Activated CD4-positive, alpha-beta T cell treated with anti-CD3 and anti-CD28 coated beads, Interleukin-2, Interleukin-4, amounts not matched to agents 100 ng/mL and 50 ng/mL, durations not matched to agents 16 hours and 8 hours (primary cell): ENCODE results near the gene DOK5.

Experiments
- DNase-seq: peaks from one replicate; pipeline ENCODE4 v3.0.0-alpha.2; 2020; ENCODE audit warnings: low spot score

DOK5 gene

GRCh38 chr20:54618412-54618811, 143.0 kb downstream of the DOK5 start:
- no peak for DNase-seq

DNA sequence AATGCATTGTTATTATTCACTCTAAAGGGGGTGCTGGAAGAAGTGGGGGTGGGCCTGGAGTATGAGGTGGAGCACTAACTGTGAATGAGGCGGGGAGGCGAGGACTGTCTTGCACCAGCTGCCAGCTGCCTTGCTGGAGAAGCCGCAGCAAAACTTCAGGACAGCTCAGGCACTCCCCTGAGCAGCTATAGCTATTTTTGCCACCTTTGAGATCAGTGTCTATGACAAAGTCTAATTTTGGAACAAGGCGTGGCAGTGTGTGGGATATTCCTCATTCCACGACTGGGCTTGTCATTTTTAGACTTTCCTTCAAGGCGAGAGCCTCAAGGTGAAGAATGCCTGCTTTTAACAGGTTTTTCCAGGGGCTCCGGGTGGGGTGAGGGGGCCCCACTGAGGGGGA, 143.8 kb downstream of the DOK5 start:
- no peak for DNase-seq

- DNase-seq = no peak
These were observed 144.3 kb downstream of the DOK5 start for GRCh38 chr20:54619682-54620081.

DNA sequence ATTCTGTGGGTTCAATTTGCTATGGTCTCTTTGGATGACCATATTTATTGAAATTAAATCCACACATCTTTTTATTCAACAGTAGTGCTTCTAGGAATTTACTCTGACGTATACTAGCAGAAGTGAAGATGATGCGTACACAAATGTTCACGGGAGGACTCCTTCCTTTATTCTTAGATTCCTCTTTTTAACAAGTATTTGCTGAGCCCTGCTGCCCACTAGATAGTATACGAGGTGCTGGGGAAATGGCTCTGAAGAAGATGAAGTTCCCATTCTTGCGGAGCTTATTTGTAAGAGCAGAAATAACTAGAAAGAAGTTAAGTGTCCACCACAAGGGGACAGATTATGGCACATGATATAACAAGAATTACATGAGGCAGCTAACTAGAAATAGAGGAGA, 145.2 kb downstream of the DOK5 start:
- no peak for DNase-seq

DNA sequence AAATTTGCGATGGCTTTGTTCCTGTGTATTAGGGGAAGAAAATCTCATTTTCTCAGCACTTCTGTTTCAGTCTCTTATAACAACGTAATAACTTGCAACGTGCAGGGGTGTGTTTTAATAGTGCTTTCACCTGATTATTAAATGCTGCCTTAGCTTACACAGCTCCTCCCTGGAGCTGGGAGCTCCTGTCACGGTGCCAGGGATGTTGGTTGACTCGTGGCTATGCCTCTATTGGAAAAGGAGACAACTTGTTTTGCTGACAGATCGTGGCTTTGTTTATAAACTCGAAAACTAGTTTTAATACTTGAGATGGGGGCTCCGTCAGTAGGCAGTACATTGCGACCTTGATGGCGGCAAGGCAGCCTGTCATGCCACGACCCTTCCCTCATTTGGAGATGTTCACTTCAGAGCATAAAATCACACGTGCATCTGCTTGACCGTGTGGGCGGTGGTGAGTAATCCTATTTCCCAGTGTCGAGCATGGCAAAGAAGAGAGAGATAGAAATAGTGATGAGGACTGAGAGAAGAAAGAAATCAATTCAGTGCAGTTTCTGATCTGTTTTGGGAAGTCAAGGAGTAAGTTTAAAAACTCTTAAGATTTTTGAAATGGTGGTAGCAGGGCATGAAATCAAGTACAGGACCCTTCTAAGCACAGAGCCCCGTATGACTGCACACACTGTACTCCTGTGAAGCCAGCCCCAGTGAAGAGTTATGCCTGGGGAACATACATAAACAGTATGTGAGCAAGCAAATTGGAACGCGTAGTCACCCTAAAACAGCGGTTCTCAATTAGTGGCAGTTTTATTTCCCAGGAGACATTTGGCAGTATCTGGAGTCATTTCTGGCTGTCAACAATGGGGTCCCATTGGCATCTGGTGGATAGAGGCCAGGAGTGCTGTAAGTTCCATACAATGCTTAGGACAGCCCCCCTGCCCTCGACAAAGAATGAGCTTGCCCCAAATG, 147.2 kb downstream of the DOK5 start:
- no peak for DNase-seq

DNA sequence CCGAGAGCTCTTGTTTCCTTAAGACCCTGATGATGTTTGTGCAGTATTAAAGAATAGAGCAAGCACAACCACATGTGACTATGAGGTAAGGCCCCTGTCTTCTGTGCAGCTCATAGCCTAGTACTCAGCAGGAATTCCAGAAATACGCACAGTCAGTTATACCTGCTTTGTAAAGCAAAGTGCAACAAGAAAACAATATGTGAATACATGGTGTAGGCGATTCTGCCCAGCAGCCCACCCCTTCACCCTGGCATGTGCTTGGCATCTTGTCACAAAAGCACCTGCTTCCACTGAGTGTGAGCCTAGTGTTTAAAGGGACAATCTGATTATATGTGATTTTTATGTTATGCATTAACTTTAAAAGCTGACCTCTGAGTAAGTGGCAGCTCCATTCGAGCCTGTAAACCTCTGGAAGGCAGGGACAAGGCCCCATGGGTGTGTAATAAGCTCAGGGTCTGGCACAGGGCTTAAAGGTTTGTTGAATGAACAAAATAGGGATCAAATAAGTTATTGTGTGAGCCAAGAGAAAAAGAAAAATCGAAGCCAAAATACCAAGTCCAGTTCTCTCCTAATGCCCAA, 148.7 kb downstream of the DOK5 start:
- no peak for DNase-seq

GRCh38 chr20:54624706-54625390, 149.5 kb downstream of the DOK5 start:
- DNase-seq = no peak

DNA sequence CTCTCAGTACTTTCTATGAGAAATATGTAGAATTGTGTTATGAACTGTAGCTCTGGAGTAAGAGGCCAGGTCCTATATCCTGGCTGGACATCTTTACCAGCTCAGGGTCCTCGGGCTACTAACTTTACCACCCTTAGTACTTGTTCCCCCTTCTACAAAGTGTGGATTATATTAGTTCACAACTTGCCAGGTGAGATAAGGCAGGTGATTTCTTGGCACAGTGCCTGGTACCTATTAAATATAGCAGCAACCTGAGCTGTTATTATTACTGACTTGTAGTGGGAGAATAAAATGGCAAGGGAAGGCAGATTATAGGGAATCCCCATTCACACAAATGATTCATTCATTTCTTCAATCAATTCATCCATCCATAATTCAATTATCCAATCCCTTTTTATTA, 150.1 kb downstream of the DOK5 start:
- DNase-seq = no peak

GRCh38 chr20:54626126-54626525, 150.7 kb downstream of the DOK5 start:
- no peak for DNase-seq

GRCh38 chr20:54629632-54630031, 154.2 kb downstream of the DOK5 start:
- DNase-seq = no peak

DNA sequence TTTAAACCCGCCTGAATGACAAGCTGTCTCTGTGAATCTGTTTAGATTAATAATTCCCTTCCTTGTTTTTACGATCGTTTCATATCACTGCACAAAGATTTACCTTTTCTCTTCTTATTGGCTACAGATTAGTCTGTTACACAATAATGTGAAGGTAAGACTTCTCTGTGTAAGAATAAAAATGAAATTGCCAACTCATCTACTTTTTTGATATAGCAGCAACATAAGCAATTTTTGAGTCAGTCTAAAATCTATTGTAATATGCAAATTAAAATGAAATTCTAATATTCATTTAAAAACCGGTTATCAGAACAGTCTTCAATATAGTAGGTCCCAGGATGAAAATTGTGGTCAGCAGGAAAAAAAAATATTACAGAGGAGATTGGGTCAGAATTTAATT, 155.2 kb downstream of the DOK5 start:
- no peak for DNase-seq

- no peak for DNase-seq
These were observed 155.7 kb downstream of the DOK5 start for GRCh38 chr20:54631059-54631458.

DNA sequence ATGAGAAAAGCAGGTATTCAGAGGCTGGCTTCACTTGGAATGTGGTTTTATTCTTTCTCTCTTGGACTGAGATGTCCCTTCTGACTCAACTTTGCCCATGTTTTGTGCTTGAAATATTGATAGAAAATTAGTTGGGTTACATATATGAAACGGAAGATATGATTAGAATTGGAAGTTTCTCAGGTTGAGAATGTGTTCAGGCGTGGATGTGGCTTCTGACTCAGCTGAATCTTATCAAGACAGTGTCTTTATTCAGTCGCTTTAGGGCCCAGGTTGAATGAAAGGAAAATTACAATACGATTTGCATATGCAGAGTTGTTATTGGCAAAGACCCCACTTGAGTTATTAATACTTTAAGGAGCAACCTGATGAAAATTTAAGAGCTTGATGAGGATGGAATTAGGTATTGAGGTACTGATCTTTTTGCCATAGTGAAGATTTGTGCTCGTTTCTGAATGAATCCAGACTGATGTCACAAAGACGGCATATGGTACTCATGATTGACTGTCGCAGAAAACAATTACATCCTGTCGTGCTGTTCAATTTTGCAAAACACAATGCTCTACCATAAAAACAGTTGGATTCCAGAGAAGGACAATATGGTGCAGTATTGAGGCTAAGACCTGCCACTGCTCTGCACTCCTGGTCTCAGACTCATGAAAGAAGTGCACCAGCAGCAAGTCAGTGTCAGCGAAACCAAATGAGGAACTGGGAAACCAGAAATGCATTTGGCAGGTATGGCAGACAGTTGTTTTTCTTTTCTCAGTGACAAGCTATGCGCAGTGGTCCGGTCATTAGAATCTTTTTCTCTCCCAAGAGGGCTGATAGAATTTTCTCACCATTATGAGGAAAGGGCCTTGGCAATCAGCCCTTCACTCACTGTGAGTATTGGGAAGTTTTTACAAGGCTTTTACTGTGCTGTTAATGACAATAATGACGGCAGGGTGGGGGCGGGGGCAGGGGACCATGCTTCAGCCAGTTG, 158.3 kb downstream of the DOK5 start:
- no peak for DNase-seq

GRCh38 chr20:54636575-54636974, 161.2 kb downstream of the DOK5 start:
- no peak for DNase-seq

DNA sequence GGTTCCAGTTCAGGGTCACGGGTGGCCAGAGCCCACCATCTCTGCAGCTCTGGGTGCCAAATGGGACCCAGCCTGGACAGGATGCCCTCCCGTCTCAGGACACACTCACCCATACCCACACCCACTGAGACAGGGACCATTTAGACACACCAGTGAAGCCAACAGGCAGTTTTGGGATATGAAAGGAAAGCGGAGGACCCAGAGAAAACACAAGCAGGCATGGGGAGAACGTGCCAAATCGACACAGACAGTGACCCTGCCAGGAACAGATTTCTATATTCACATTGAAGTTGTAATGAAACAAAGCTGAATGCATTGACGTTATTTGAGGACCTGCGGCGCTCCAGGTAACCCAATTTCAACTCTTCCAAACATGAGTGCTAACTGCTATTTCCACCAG, 164.5 kb downstream of the DOK5 start:
- DNase-seq = no peak

DNA sequence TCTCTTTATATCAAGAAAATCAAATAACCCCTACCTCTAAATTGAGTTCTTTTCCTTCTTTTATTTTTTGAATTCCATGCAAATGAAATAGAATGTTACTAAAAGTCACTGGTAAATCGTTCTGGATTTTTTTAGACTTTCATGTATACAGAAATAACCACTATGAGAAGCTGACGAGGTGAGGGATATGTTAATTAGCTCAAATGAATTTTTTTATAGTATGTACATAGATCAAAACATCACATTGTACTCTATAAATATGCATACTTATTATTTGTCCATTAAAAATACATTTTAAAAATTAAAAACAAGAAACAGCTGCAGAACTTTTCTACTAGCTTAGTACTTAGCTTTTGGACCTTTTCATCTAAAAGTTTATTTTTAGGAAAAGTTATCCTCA, 165.4 kb downstream of the DOK5 start:
- no peak for DNase-seq

DNA sequence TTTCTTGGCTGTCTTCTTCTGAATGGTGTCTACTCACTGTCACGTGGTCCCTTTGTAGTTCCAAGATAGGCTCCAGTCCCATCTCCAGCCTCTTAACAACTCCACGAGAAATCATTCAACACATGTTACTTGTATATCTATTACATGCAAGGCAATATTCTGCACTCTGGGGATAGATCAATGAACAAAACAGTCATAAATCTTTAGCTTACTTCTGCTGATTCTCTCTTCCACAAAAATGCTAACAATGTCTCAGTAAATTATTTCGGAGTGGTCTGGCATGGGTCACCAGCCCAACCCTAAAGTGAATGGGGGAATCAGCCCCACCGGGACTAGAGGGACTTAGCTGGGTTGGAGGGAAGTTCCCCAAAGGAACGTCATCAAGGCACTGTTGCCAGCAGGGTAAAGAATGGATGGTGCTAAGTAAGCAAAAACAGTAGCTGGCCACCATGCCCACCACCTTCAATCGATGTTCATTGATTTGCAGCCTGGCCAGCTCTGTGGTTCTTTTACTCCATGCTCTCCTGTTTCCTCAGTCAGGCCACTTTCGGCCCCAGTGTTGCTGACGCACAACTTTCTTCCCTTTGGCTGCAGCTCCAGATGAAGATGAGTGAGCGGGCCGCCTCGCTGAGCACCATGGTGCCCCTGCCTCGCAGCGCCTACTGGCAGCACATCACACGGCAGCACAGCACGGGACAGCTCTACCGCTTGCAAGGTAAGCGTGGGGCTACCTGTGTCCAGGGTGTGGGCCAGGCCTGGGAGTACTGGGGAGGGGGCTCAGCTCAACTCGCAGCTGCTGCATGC, 167.7 kb downstream of the DOK5 start:
- DNase-seq = no peak

DNA sequence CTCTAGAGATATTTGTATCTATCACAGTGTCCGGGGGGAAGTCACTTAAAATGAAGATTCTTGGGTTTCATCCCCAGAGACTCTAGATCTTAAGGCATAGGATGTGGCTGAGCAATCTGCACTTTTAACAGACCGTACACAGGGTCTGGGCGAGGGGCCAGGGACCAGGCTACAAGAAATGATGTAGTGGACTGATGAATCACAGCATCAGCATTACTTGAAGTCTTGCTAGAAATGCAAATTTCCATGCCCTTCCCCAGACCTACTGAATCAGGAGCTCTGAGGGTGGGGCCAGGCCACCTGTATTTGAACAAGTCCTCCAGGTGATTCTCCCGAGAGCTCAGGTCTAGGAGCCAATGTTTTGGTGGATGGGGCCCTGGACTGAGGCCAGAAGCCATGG, 168.4 kb downstream of the DOK5 start:
- DNase-seq = no peak

DNA sequence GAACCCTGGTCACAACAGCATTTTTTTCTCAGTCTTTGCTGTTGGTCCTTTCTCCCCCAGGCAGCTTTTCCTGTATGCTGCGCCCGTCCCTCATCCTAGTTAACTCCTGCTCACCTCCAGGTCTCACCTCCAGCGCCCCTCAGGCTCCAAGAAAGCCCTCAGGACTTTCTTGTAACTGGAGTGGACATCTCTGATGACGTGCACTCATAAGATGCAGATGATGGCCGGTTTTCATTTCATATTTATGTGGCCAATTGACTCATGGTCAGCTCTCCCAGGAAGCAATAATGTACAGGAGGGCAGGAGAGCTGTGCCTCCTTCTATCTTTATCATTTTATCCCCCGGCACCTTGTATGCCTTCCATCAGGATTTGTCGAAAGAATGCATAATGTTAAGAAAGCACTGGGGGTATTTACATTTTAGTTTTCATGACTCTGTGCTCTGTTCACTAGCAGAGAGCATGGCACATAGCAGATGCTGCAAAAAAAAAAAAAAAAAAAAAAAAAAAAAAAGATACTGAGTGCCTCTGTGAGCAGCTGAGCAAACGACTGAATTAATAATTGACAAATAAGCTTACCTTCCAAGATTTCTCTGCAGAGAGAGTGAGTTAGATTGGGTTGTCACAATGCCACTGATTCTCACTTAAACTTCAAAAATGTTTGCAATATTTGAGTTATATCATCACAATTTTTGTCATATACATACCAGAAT, 170.2 kb downstream of the DOK5 start:
- DNase-seq = no peak

- DNase-seq = no peak
These were observed 170.7 kb downstream of the DOK5 start for GRCh38 chr20:54646156-54646517.
